GM12874 (cell line): ENCODE results near the gene SNRK.

ENCODE experiments used
- CTCF ChIP-seq: IDR thresholded peaks from 2 replicates; pipeline ENCODE4 v1.5.1; 2011; ENCODE audit warnings: low read depth, mild to moderate bottlenecking, control low read depth, low read length, moderate library complexity; ENCODE audit not compliant: insufficient read depth

SNRK gene

DNA sequence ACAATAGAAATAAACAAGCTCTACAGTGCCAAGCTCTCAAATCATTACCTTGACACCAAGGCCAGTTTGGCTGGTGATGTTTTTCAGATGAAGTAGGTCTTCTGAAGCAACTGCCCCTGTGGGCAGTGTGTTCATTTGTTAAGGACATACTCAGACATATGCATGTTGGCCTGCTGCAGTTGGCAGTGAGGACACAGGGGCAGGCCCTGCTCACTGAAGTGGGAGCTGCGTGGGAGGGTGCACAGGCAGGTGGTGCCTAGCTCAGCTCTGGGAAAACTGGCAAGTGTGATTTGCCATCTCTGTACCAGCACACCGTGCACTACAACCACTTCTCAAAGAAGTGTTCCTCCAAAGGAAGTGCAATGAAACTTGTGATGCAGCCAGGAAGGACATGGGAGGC lies 28.5 kb upstream of the SNRK start:
- TF ChIP-seq CTCF, result no peak

GRCh38 chr3:43259626-43260025 lies 26.7 kb upstream of the SNRK start:
- no peak for TF ChIP-seq CTCF

GRCh38 chr3:43260412-43260811 lies 25.9 kb upstream of the SNRK start:
- TF ChIP-seq CTCF, result no peak

DNA sequence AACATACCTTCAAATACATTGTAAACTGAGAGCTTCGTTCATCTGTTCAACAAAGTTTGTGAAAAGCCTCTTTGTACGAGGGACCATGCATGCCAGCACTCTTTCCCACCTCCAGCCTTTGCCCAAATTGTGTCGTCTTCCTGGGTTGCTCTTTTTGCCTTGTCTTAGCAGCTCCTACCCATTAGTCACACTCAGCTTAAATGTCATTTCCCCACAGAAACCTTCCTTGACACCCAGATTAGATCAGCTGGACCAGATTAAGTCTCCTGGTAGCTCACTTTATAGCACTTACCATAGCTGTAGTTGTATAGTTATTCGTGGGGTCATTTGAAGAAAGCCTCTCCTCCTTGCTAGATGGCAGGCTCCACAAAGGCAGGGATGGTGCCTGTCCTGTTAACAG lies 24.1 kb upstream of the SNRK start:
- TF ChIP-seq CTCF, result no peak

DNA sequence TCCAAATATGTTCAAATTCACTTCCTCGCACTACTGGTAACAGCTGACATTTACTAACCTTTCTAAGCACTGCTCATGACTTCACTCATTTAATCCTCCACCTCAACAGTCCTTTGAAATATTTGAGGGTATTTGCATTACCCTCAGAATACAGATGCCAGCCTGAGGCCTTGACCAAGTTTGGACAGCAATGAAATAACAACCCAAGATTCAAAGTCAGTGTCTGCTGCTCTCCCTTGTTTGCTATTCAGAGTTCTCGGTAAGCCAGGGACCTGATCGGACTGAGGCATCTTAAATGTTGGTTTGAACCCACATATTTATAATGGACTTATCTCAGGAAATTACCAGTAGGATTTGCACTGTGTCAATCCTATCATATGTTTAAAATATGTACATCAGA lies 19.9 kb upstream of the SNRK start:
- no peak for TF ChIP-seq CTCF

GRCh38 chr3:43266995-43267394 lies 19.3 kb upstream of the SNRK start:
- TF ChIP-seq CTCF, result no peak

- TF ChIP-seq CTCF, result no peak
Measured at GRCh38 chr3:43268636-43269035, 17.7 kb upstream of the SNRK start.

DNA sequence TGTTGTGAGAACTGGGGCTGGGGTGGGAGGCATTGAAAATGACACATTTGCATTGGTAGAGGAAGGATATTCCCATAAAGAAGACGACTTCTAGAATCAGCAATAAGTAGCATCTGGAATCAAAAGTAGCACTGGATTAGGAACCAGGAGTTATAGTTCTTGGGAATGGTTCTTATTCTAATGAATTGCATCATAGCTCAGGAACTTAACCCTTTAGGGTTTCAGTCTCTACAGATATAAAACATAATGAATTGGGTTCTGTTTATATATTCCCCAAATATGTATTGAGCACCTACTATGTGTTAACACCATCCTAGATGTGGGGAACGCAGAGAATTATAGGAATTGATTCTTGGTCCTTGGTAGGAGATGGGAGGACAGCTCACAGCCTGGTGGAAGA lies 16.3 kb upstream of the SNRK start:
- no peak for TF ChIP-seq CTCF
